Panc1 (cell line): ENCODE measurements around the gene PRDX5. TPM values are rescaled to one million over a fixed set of nuclear protein-coding genes. Genes with fewer than 3 reads are reported as not detected.

Experiments used
- ATAC-seq: fragments of 200-7000 bp; cut with Tn5 transposase; 2 replicates; pipeline ENCODE4 v1.9.1; 2020; ENCODE audit warnings: mild to moderate bottlenecking, moderate library complexity
- BruUV-seq: library from RNA; stranded (reverse); fragments of 400-500 nt; replicated peaks from 2 replicates; lab custom pipeline; 2021; lab: Mats Ljungman, UMichigan
- CTCF ChIA-PET: fragments of 300-600 bp; sonication (Branson Sonifier 250); formaldehyde crosslinking; loops from one replicate; lab custom pipeline; 2022; ENCODE audit warnings: antibody characterized with exemption; lab: Charles Lee
- POLR2A ChIA-PET: fragments of 300-600 bp; sonication (Branson Sonifier 250); formaldehyde crosslinking; loops from one replicate; lab custom pipeline; 2022; ENCODE audit warnings: antibody characterized with exemption; lab: Charles Lee
- DNase-seq: peaks from one replicate; pipeline ENCODE4 v3.0.0-alpha.2; 2010; ENCODE audit warnings: low read depth, low spot score
- H3K27ac ChIP-seq: 2 replicates; pipeline ENCODE4 v1.5.1; 2011; ENCODE audit warnings: mild to moderate bottlenecking, low read length, inconsistent platforms
- H3K27me3 ChIP-seq: fragments of 200-500 bp; sonication (Bioruptor generic); 2 replicates; pipeline ENCODE4 v1.6.0; 2014; ENCODE audit warnings: low read length, inconsistent platforms; ENCODE audit not compliant: control insufficient read depth, insufficient read depth
- H3K36me3 ChIP-seq: fragments of 200-500 bp; sonication (Bioruptor generic); 2 replicates; pipeline ENCODE4 v1.5.1; 2014; ENCODE audit warnings: inconsistent platforms, mild to moderate bottlenecking, low read length, moderate library complexity; ENCODE audit not compliant: control insufficient read depth, insufficient read depth
- H3K4me1 ChIP-seq: 2 replicates; pipeline ENCODE4 v1.5.1; 2011; ENCODE audit warnings: inconsistent platforms, mild to moderate bottlenecking, low read length, moderate library complexity; ENCODE audit not compliant: control insufficient read depth, insufficient read depth
- H3K4me3 ChIP-seq, 2 experiments: 2 replicates each; pipeline ENCODE4 v1.5.1; 2011 to 2012; ENCODE audit warnings: low read depth in 2 of 2, low read length in 2 of 2, mild to moderate bottlenecking in 2 of 2, inconsistent platforms in 1 of 2, moderate library complexity in 1 of 2
- H3K9me3 ChIP-seq: fragments of 200-500 bp; sonication (Bioruptor generic); 2 replicates; pipeline ENCODE4 v1.5.1; 2014; ENCODE audit warnings: low read depth, mild to moderate bottlenecking, inconsistent platforms, low read length, moderate library complexity; ENCODE audit not compliant: control insufficient read depth, insufficient read depth
- POLR2AphosphoS5 ChIP-seq: IDR thresholded peaks from 2 replicates; pipeline ENCODE4 v1.6.1; 2012; ENCODE audit warnings: mild to moderate bottlenecking, low read depth, low read length, moderate library complexity
- SIN3A ChIP-seq: IDR thresholded peaks from 2 replicates; pipeline ENCODE4 v1.6.1; 2012; ENCODE audit warnings: low read depth, mild to moderate bottlenecking, low read length, moderate library complexity, borderline replicate concordance; ENCODE audit not compliant: insufficient read depth
- TCF7L2 ChIP-seq: IDR thresholded peaks from 2 replicates; pipeline ENCODE4 v1.6.1; 2011; ENCODE audit warnings: mild to moderate bottlenecking, low read depth, low read length, inconsistent platforms
- in situ Hi-C: cut with HindIII; loops from 2 replicates; pipeline ENCODE4 v1.10.0; 2016; ENCODE audit warnings: low sequenced_read_pairs, low pct_unique_long_range_greater_than_20kb
- intact Hi-C: fragments of 100-400 bp; cut with micrococcal nuclease; formaldehyde crosslinking; loops from one replicate; pipeline ENCODE4 v1.10.0; 2022; ENCODE audit not compliant: unreplicated experiment
- total RNA-seq: library from RNA; stranded (reverse); gene quantifications from one replicate; pipeline ENCODE4 v1.2.1, GENCODE V29; 2021; ENCODE audit not compliant: unreplicated experiment
- TF ChIP-seq, protein P1 (sequence below): fragments of 450-650 bp; IDR thresholded peaks from 2 replicates; pipeline ENCODE4 v1.5.1; 2017; ENCODE audit warnings: mild to moderate bottlenecking
- TF ChIP-seq, protein P2 (sequence below), 2 experiments: IDR thresholded peaks; 2 replicates each; pipeline ENCODE4 v1.6.1; 2011 to 2012; ENCODE audit warnings: low read depth in 2 of 2, control low read depth in 1 of 2, low read length in 1 of 2, mild to moderate bottlenecking in 1 of 2, moderate library complexity in 1 of 2; ENCODE audit not compliant: insufficient read depth in 1 of 2

The PRDX5 gene
- total RNA-seq, 1 experiment from 2014 or later: 492 TPM

DNA sequence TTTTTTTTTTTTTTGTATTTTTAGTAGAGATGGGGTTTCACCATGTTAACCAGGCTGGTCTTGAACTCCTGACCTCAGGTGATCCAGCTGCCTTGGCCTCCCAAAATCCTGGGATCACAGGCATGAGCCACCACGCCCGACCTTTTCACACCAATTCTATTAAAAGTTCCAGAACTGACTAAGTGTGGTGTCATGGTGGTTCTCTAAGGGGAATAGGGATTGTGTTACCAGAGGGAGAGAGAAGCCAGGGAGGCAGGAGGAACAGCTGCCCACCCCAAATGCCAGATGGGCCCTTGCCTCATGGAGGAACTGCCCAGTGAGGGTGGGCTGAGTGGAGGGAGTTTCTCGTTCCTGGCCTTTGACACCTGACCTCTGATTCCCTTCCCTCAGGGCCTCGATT is 47.0 kb downstream of the PRDX5 start:
- H3K27me3 ChIP-seq: no peaks in the 10 kb centered on the region
- ATAC-seq (no peak), DNase-seq (no peak)
- ChIA-PET CTCF (no interaction called here), POLR2A (no interaction called here)
- no peak overlapping the region for H3K27ac ChIP-seq
- no peak overlapping the region for H3K4me3 ChIP-seq
- peaks cover 3% of the 10 kb centered on the region; the same call in 1 of the 2 replicates for H3K4me1 ChIP-seq
- TF ChIP-seq SIN3A (no peak), POLR2AphosphoS5 (no peak), TCF7L2 (no peak)
- TF ChIP-seq, protein P1, sequence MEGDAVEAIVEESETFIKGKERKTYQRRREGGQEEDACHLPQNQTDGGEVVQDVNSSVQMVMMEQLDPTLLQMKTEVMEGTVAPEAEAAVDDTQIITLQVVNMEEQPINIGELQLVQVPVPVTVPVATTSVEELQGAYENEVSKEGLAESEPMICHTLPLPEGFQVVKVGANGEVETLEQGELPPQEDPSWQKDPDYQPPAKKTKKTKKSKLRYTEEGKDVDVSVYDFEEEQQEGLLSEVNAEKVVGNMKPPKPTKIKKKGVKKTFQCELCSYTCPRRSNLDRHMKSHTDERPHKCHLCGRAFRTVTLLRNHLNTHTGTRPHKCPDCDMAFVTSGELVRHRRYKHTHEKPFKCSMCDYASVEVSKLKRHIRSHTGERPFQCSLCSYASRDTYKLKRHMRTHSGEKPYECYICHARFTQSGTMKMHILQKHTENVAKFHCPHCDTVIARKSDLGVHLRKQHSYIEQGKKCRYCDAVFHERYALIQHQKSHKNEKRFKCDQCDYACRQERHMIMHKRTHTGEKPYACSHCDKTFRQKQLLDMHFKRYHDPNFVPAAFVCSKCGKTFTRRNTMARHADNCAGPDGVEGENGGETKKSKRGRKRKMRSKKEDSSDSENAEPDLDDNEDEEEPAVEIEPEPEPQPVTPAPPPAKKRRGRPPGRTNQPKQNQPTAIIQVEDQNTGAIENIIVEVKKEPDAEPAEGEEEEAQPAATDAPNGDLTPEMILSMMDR: no peak
- TF ChIP-seq, protein P2, sequence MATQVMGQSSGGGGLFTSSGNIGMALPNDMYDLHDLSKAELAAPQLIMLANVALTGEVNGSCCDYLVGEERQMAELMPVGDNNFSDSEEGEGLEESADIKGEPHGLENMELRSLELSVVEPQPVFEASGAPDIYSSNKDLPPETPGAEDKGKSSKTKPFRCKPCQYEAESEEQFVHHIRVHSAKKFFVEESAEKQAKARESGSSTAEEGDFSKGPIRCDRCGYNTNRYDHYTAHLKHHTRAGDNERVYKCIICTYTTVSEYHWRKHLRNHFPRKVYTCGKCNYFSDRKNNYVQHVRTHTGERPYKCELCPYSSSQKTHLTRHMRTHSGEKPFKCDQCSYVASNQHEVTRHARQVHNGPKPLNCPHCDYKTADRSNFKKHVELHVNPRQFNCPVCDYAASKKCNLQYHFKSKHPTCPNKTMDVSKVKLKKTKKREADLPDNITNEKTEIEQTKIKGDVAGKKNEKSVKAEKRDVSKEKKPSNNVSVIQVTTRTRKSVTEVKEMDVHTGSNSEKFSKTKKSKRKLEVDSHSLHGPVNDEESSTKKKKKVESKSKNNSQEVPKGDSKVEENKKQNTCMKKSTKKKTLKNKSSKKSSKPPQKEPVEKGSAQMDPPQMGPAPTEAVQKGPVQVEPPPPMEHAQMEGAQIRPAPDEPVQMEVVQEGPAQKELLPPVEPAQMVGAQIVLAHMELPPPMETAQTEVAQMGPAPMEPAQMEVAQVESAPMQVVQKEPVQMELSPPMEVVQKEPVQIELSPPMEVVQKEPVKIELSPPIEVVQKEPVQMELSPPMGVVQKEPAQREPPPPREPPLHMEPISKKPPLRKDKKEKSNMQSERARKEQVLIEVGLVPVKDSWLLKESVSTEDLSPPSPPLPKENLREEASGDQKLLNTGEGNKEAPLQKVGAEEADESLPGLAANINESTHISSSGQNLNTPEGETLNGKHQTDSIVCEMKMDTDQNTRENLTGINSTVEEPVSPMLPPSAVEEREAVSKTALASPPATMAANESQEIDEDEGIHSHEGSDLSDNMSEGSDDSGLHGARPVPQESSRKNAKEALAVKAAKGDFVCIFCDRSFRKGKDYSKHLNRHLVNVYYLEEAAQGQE (IDR thresholded peaks at IDR 0.05; ENCODE audit: insufficient read depth in 1 of 2, low read depth in 2 of 2, low read length in 1 of 2): no peak
- no TSS peak for BruUV-seq
- in situ Hi-C loops (no loop called here), intact Hi-C loops (no loop called here)
- H3K36me3 ChIP-seq: peaks cover 6% of the 10 kb centered on the region
- no peaks in the 10 kb centered on the region for H3K9me3 ChIP-seq

DNA sequence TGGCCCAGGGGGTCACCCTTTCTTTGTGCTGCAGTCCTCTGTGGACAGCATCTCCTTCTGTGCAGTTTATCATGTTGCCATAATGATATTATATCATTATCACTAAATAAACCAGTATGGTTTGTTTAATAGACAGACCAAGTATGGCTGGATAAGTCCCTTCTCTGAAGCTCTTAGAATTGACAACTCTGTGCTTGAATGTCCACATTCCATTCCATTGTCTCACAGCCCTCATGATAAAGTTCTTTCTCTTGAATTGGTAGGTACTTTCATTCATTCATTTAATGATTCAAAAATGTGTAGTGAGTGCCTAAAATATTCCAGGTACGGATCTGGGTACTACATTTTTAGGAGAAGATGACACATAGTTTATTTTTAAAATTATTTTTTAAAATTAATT is 48.8 kb downstream of the PRDX5 start:
- no peaks in the 10 kb centered on the region for H3K4me1 ChIP-seq
- no TSS peak for BruUV-seq
- intact Hi-C loops: no loop called here
- no peaks in the 10 kb centered on the region for H3K27me3 ChIP-seq
- no peak overlapping the region for H3K27ac ChIP-seq
- no peak for DNase-seq
- in situ Hi-C loops: no loop called here
- CTCF ChIA-PET: interaction anchor here (0.7 kb wide), 1 partner anchor 11 kb away, joined by 4 read pairs; no protein-coding TSS in a partner anchor
- TF ChIP-seq, protein P1: no peak
- no peak for TF ChIP-seq POLR2AphosphoS5
- TF ChIP-seq, protein P2 (IDR thresholded peaks at IDR 0.05; ENCODE audit: insufficient read depth in 1 of 2, low read depth in 2 of 2, low read length in 1 of 2): no peak
- no peak for TF ChIP-seq SIN3A
- TF ChIP-seq TCF7L2: no peak
- ATAC-seq: no peak
- no peaks in the 10 kb centered on the region for H3K9me3 ChIP-seq
- H3K4me3 ChIP-seq: no peak overlapping the region
- H3K36me3 ChIP-seq: peaks cover 6% of the 10 kb centered on the region
- POLR2A ChIA-PET: interaction anchor here (0.7 kb wide), 1 partner anchor 28 kb away, joined by 3 read pairs; no protein-coding TSS in a partner anchor
